Heart left ventricle (tissue), 16 donors: ENCODE measurements around the gene HDGFL2. TPM values are rescaled to one million over a fixed set of nuclear protein-coding genes. Genes with fewer than 3 reads are reported as not detected.

Experiments used
- ATAC-seq, 4 donors: fragments of 200-7000 bp; cut with Tn5 transposase; one replicate each; pipeline ENCODE4 v1.9.1; 2020 to 2022; ENCODE audit warnings: moderate library complexity in 4 of 4, mild to moderate bottlenecking in 3 of 4, moderate number of reproducible peaks in 1 of 4
- DNase-seq, 5 donors: peaks; one replicate each; pipeline ENCODE4 v3.0.0-alpha.2; 2020
- H3K27ac ChIP-seq, 12 donors: fragments of 200-600 bp; sonication (generic) in 4 of 12; one replicate each; pipeline versions ENCODE4 v1.5.0 to v1.8.0; 2016 to 2022; ENCODE audit warnings: mild to moderate bottlenecking in 2 of 12
- H3K27me3 ChIP-seq, 9 donors: fragments of 200-600 bp; sonication (generic) in 2 of 9; one replicate each; pipeline versions ENCODE4 v1.5.1 to v1.8.0; 2016 to 2022; ENCODE audit warnings: mild to moderate bottlenecking in 3 of 9
- H3K36me3 ChIP-seq, 9 donors: fragments of 200-600 bp; sonication (generic) in 2 of 9; one replicate each; pipeline versions ENCODE4 v1.5.0 to v1.8.0; 2018 to 2022; ENCODE audit warnings: mild to moderate bottlenecking in 2 of 9
- H3K4me1 ChIP-seq, 12 donors: fragments of 200-600 bp; sonication (generic) in 4 of 12; one replicate each; pipeline versions ENCODE4 v1.5.0 to v1.8.0; 2016 to 2022; ENCODE audit warnings: mild to moderate bottlenecking in 3 of 12
- H3K4me3 ChIP-seq, 12 donors: fragments of 200-600 bp; sonication (generic) in 4 of 12; one replicate each; pipeline versions ENCODE4 v1.5.0 to v1.8.0; 2017 to 2022; ENCODE audit warnings: mild to moderate bottlenecking in 9 of 12, moderate library complexity in 4 of 12
- H3K9me3 ChIP-seq, 12 donors: fragments of 200-600 bp; sonication (generic) in 4 of 12; one replicate each; pipeline versions ENCODE4 v1.5.0 to v1.8.0; 2016 to 2022; ENCODE audit warnings: mild to moderate bottlenecking in 1 of 12
- CTCF ChIP-seq, 12 donors: fragments of 200-600 bp; sonication (generic) in 4 of 12; IDR thresholded peaks; one replicate each; pipeline versions ENCODE4 v1.5.0 to v1.8.0; 2018 to 2022; ENCODE audit warnings: antibody characterized with exemption in 12 of 12, mild to moderate bottlenecking in 5 of 12
- POLR2A ChIP-seq, 2 donors: fragments of 450-650 bp; IDR thresholded peaks; one replicate each; pipeline ENCODE4 v1.6.1; 2017; ENCODE audit warnings: antibody characterized with exemption in 2 of 2, mild to moderate bottlenecking in 2 of 2, moderate library complexity in 2 of 2
- WGBS, 4 donors: extraction: QIAGEN DNeasy Blood & Tissue Kit in 2 of 4; methylation state at CpG; one replicate each; pipeline versions ENCODE4 v1.1.5 to v1.1.7; 2013 to 2018; 5-methylcytosine and 5-hydroxymethylcytosine counted together
- intact Hi-C, 10 donors: fragments of 100-400 bp; cut with DNase I; formaldehyde crosslinking; loops; one replicate each; pipeline versions ENCODE4 v1.11.1 to v1.14.2; 2022
- polyA plus RNA-seq, 2 donors: library from polyadenylated mRNA; stranded (reverse); fragments of 200-250 nt; gene quantifications; one replicate each; pipeline ENCODE4 v1.2.3, GENCODE V29; 2013
- total RNA-seq, 9 donors: library from RNA; depleted of rRNA in 2 of 9; stranded (reverse); fragments of >200 nt in 2 of 9; fragmentation: NEBNext Ultra II Directional in 3 of 9; extraction: Animal tissue kit (Norgen Biotek cat#: 25700) in 3 of 9; gene quantifications; one replicate each; pipeline versions ENCODE4 v1.1.0 to v1.2.4, GENCODE V29; 2016 to 2023
- donor health status: ischemic (EF 13 %, LVEDD 7.1; RV severe dilation, severe dysfunction).
- donor health status: healthy with polysubstance abuse.
- donor health status: DM: no; HTN: yes; CAD: no.
- donor health status: DM: no; HTN: no; CAD: no.
- donor health status: ischemic (EF 25% LVEDD 6.9; RV normal size, moderate dysfunction).
- donor health status: ischemic (EF 25% LVEDD 5.7; RV mildly dilated, moderate dysfunction).
- donor health status: healthy.
- donor health status: DM: yes; HTN: yes; CAD: no.
- donor health status: ischemic (EF 35%, LVEDD 5.7; RV mildly dilated, moderate dysfunction).
- donor health status: nonischemic (EF 11% LVEDD 7.7; RV severe dilation, severe dysfunction).
- donor health status: DM: yes; HTN: yes; CAD: no.
- donor health status: PGD.
- donor health status: ischemic (EF 29% LVEDD 5.4; RV normal size, mild dysfunction).
- donor health status: nonischemic (EF 23%, LVEDD 6.1; RV moderate dilation, normal function).

The HDGFL2 gene
- total and polyA plus RNA-seq, 11 donors = 20.8 to 235 (median 30.7) TPM

DNA sequence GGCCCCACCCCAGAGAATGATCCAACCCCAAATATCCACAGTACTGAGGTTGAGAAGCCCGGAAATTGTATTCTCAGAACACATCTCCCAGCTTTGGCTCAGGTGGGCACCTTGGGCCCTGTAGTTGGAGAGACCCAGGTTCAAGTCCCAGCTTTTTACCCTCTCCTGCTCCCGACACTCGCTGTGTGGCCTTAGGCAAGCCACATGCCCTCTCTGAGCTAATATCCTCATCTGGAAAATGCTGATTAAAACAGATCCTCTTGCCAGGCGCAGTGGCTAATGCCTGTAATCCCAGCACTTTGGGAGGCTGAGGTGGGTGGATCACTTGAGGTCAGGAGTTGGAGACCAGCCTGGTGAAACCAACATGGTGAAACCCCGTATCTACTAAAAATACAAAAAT lies 43.6 kb downstream of the HDGFL2 start:
- intact Hi-C loops = no loop called here
- Histone ChIP-seq H3K27ac (peak overlapping the region in 6 of 12 donors; percentile 89 to 99 (median 96)), H3K27me3 (no peaks in the 10 kb centered on the region), H3K9me3 (no peaks in the 10 kb centered on the region), H3K36me3 (peaks cover 0 to 27% (median 5%) of the 10 kb centered on the region in 9 donors), H3K4me1 (peaks cover 0 to 47% (median 15%) of the 10 kb centered on the region in 12 donors), H3K4me3 (no peak overlapping the region)
- WGBS, 4 donors = 86 to 92% (median 90%) methylated on average over 5 of the region's 5 CpGs
- no peak for TF ChIP-seq CTCF (IDR thresholded peaks at IDR 0.05)
- no peak for TF ChIP-seq POLR2A (IDR thresholded peaks at IDR 0.05)
- ATAC-seq (no peak), DNase-seq (no peak)

- Histone ChIP-seq H3K27ac (peak overlapping the region in 11 of 12 donors; percentile 76 to 99 (median 92)), H3K27me3 (no peaks in the 10 kb centered on the region), H3K9me3 (no peaks in the 10 kb centered on the region), H3K36me3 (peaks cover 0 to 27% (median 5%) of the 10 kb centered on the region in 9 donors), H3K4me1 (peaks cover 0 to 47% (median 15%) of the 10 kb centered on the region in 12 donors), H3K4me3 (peak overlapping the region in 11 of 12 donors; percentile 35 to 75 (median 56))
- ATAC-seq (peak; percentile 14 to 30 (median 19)), DNase-seq (peak in 2 of 5 donors; percentile 32 to 58)
- intact Hi-C loops = no loop called here
- TF ChIP-seq CTCF (IDR thresholded peaks at IDR 0.05) = no peak
- no peak for TF ChIP-seq POLR2A (IDR thresholded peaks at IDR 0.05)
- 62 to 74% (median 66%) methylated on average over 7 to 14 of the region's 14 CpGs for WGBS, 4 donors
Measured at GRCh38 chr19:4516199-4516938, 44.3 kb downstream of the HDGFL2 start.

DNA sequence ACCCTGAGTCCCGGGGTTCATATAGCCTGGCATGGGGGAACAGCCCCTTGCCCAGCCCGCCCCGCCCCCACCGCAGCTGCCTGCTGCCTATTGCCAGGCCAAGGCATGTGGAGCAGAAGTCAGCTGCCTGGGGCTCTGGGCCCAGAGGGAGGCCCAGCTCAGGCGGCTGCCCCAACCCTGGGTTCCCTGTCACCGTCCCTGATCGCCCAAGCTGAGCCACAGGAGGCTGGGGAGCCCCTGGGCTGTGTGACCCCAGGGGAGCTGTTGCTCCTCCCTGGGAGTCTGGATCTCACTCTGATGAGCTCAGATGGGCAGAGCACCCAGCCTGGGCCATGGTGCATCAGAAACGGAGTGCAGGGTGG lies 44.8 kb downstream of the HDGFL2 start:
- peak; percentile 40 to 69 (median 46) for ATAC-seq
- H3K27ac ChIP-seq = peak overlapping the region; percentile 76 to 99 (median 91)
- intact Hi-C loops = no loop called here
- peak overlapping the region; percentile 35 to 75 (median 56) for H3K4me3 ChIP-seq
- TF ChIP-seq CTCF (IDR thresholded peaks at IDR 0.05) (no peak), POLR2A (IDR thresholded peaks at IDR 0.05) (no peak)
- H3K4me1 ChIP-seq = peaks cover 0 to 45% (median 15%) of the 10 kb centered on the region in 12 donors
- 27 to 48% (median 38%) methylated on average over 3 to 8 of the region's 8 CpGs for WGBS, 4 donors
- no peaks in the 10 kb centered on the region for H3K27me3 ChIP-seq
- peak; percentile 52 to 76 (median 58) for DNase-seq
- H3K36me3 ChIP-seq = peaks cover 0 to 27% (median 5%) of the 10 kb centered on the region in 9 donors
- H3K9me3 ChIP-seq = no peaks in the 10 kb centered on the region

- WGBS, 4 donors = 49 to 77% (median 63%) methylated on average over 16 to 24 of the region's 24 CpGs
- H3K27ac ChIP-seq = peak overlapping the region; percentile 76 to 99 (median 91)
- DNase-seq (peak in 2 of 5 donors; percentile 24 to 66), ATAC-seq (peak in 3 of 4 donors; percentile 0 to 5 (median 1))
- H3K4me1 ChIP-seq = peaks cover 0 to 40% (median 15%) of the 10 kb centered on the region in 12 donors
- intact Hi-C loops = no loop called here
- no peaks in the 10 kb centered on the region for H3K9me3 ChIP-seq
- H3K36me3 ChIP-seq = peaks cover 0 to 22% (median 5%) of the 10 kb centered on the region in 9 donors
- peak overlapping the region; percentile 35 to 75 (median 56) for H3K4me3 ChIP-seq
- H3K27me3 ChIP-seq = no peaks in the 10 kb centered on the region
- TF ChIP-seq POLR2A (IDR thresholded peaks at IDR 0.05) (no peak), CTCF (IDR thresholded peaks at IDR 0.05) (no peak)
Measured at GRCh38 chr19:4517451-4518057, 45.5 kb downstream of the HDGFL2 start.
